HepG2 (cell line): ENCODE measurements around the gene MSRB2. TPM values are rescaled to one million over a fixed set of nuclear protein-coding genes. Genes with fewer than 3 reads are reported as not detected.

Experiments used
- ATAC-seq: fragments of 200-7000 bp; cut with Tn5 transposase; 3 replicates; pipeline ENCODE4 v1.9.1; 2020; ENCODE audit warnings: mild to moderate bottlenecking, moderate library complexity
- BruUV-seq: library from RNA; stranded (reverse); fragments of 400-500 nt; replicated peaks from 2 replicates; lab custom pipeline; 2021; lab: Mats Ljungman, UMichigan
- CTCF ChIA-PET: fragments of 300-600 bp; formaldehyde crosslinking; extraction: SDS; loops from one replicate; lab custom pipeline; 2021; ENCODE audit warnings: low total read pairs, inconsistent platforms, low intra/inter-chr PET ratio; lab: Yijun Ruan, JAX
- POLR2A ChIA-PET: fragments of 350-600 bp; sonication (Branson Sonifier 250); formaldehyde crosslinking; loops from one replicate; lab custom pipeline; 2020; ENCODE audit warnings: antibody characterized with exemption, inconsistent platforms; lab: Yijun Ruan, JAX
- DNase-seq: peaks from one replicate; pipeline ENCODE4 v3.0.0-alpha.2; 2015; ENCODE audit warnings: low spot score
- FAIRE-seq: peaks from 3 replicates; lab custom pipeline; 2011; peaks lifted over from hg19 to GRCh38; lab: Jason Lieb, UNC
- H2AFZ ChIP-seq: one replicate; pipeline ENCODE4 v1.6.1; 2011; ENCODE audit warnings: low read length, inconsistent platforms
- H3K27ac ChIP-seq: fragments of 300-600 bp; 3 replicates; pipeline ENCODE4 v1.8.0; 2011; ENCODE audit warnings: mixed run types, mild to moderate bottlenecking, mixed read lengths, low read length, inconsistent platforms; ENCODE audit not compliant: insufficient read depth; ENCODE audit errors: extremely low read length
- H3K27me3 ChIP-seq, 2 experiments: fragments of 200-600 bp in 1 of 2; 2 replicates in 1 of 2; 3 replicates in 1 of 2; pipeline versions ENCODE4 v1.6.0 to v1.8.0; 2011; ENCODE audit warnings: low read length in 2 of 2, mild to moderate bottlenecking in 2 of 2, moderate library complexity in 2 of 2, inconsistent platforms in 1 of 2; ENCODE audit not compliant: insufficient read depth in 2 of 2, control insufficient read depth in 1 of 2
- H3K36me3 ChIP-seq, 2 experiments: fragments of 200-600 bp in 1 of 2; replicated peaks in 1 of 2; 2 replicates in 1 of 2; 3 replicates in 1 of 2; pipeline versions ENCODE4 v1.5.1 to v1.8.0; 2011; ENCODE audit warnings: low read length in 2 of 2, inconsistent platforms in 1 of 2; ENCODE audit not compliant: insufficient read depth in 2 of 2, control insufficient read depth in 1 of 2
- H3K4me1 ChIP-seq: 2 replicates; pipeline ENCODE4 v1.5.1; 2012; ENCODE audit warnings: low read length, inconsistent platforms; ENCODE audit not compliant: insufficient read depth
- H3K4me2 ChIP-seq: 2 replicates; pipeline ENCODE4 v1.6.0; 2011; ENCODE audit warnings: low read depth, low read length, inconsistent platforms
- H3K4me3 ChIP-seq, 3 experiments: fragments of 200-600 bp in 1 of 3; sonication (generic), shearing (Covaris generic) in 1 of 3; replicated peaks in 1 of 3; 2 replicates each; pipeline ENCODE4 v1.5.1; 2011 to 2016; ENCODE audit warnings: low read length in 3 of 3, inconsistent platforms in 2 of 3, low read depth in 2 of 3, mild to moderate bottlenecking in 2 of 3, control low read depth in 1 of 3, mixed read lengths in 1 of 3; ENCODE audit not compliant: insufficient read depth in 1 of 3
- H3K79me2 ChIP-seq: one replicate; pipeline ENCODE4 v1.6.1; 2011; ENCODE audit warnings: low read length, inconsistent platforms; ENCODE audit not compliant: insufficient read depth
- H3K9ac ChIP-seq: 2 replicates; pipeline ENCODE4 v1.6.0; 2011; ENCODE audit warnings: mild to moderate bottlenecking, low read depth, low read length, inconsistent platforms; ENCODE audit not compliant: insufficient read depth
- H3K9me3 ChIP-seq: 2 replicates; pipeline ENCODE4 v1.5.1; 2012; ENCODE audit warnings: mild to moderate bottlenecking, low read length
- H4K20me1 ChIP-seq: 2 replicates; pipeline ENCODE4 v1.6.0; 2011; ENCODE audit warnings: inconsistent platforms, mild to moderate bottlenecking, low read length, moderate library complexity; ENCODE audit not compliant: insufficient read depth
- ARHGAP35 ChIP-seq: sonication (generic); formaldehyde crosslinking; IDR thresholded peaks from 2 replicates; pipeline ENCODE4 v1.9.0; 2022; ENCODE audit warnings: mild to moderate bottlenecking, inconsistent platforms, moderate library complexity, missing genetic modification reagents, borderline replicate concordance
- ATF1 ChIP-seq: IDR thresholded peaks from 2 replicates; pipeline ENCODE4 v1.6.1; 2016; ENCODE audit warnings: mild to moderate bottlenecking, control low read depth
- CC2D1A ChIP-seq: sonication (generic); formaldehyde crosslinking; IDR thresholded peaks from 2 replicates; pipeline ENCODE4 v1.8.1; 2023; ENCODE audit warnings: mild to moderate bottlenecking, missing genetic modification reagents
- ETV5 ChIP-seq: IDR thresholded peaks from 2 replicates; pipeline ENCODE4 v1.6.1; 2018; ENCODE audit warnings: missing biosample characterization, missing genetic modification reagents, inconsistent platforms, borderline replicate concordance
- JUN ChIP-seq: sonication (generic); formaldehyde crosslinking; IDR thresholded peaks from 2 replicates; pipeline ENCODE4 v1.4.0; 2020; ENCODE audit warnings: mild to moderate bottlenecking, missing genetic modification reagents
- MTA1 ChIP-seq: sonication (generic); formaldehyde crosslinking; IDR thresholded peaks from 2 replicates; pipeline ENCODE4 v1.4.0; 2020; ENCODE audit warnings: missing genetic modification reagents, mild to moderate bottlenecking, borderline replicate concordance
- NR2F1 ChIP-seq, 2 experiments: fragments of 450-650 bp in 1 of 2; formaldehyde crosslinking in 1 of 2; IDR thresholded peaks; 2 replicates each; pipeline versions ENCODE4 v1.5.0 to v1.6.1; 2016 to 2020; ENCODE audit warnings: mild to moderate bottlenecking in 1 of 2, missing compliant biosample characterization in 1 of 2, missing genetic modification reagents in 1 of 2, moderate library complexity in 1 of 2
- PCBP1 ChIP-seq: fragments of 200-400 bp; formaldehyde crosslinking; IDR thresholded peaks from 2 replicates; pipeline ENCODE4 v1.6.1; 2017; ENCODE audit warnings: mild to moderate bottlenecking, low read depth, low read length, borderline replicate concordance
- ZFYVE20 ChIP-seq: sonication (generic); formaldehyde crosslinking; IDR thresholded peaks from 2 replicates; pipeline ENCODE4 v1.8.0; 2023; ENCODE audit warnings: low read depth, mild to moderate bottlenecking, moderate library complexity, missing genetic modification reagents, borderline replicate concordance
- ZNF772 ChIP-seq: sonication (generic); formaldehyde crosslinking; IDR thresholded peaks from 2 replicates; pipeline ENCODE4 v1.5.0; 2020; ENCODE audit warnings: mild to moderate bottlenecking, missing genetic modification reagents
- ZNF841 ChIP-seq: sonication (generic); formaldehyde crosslinking; IDR thresholded peaks from 2 replicates; pipeline ENCODE4 v1.8.1; 2023; ENCODE audit warnings: missing genetic modification reagents, borderline replicate concordance
- ZSCAN31 ChIP-seq: sonication (generic); formaldehyde crosslinking; IDR thresholded peaks from 2 replicates; pipeline ENCODE4 v1.5.0; 2020; ENCODE audit warnings: low read depth, mild to moderate bottlenecking, missing genetic modification reagents
- WGBS: methylation state at CpG from one replicate; pipeline ENCODE4 v1.1.6; 2017; ENCODE audit warnings: low lambda C conversion rate; 5-methylcytosine and 5-hydroxymethylcytosine counted together
- in situ Hi-C: cut with HindIII; loops from 2 replicates; pipeline ENCODE4 v1.10.0; 2017; ENCODE audit warnings: low pct_unique_long_range_greater_than_20kb; ENCODE audit not compliant: extremely low pct_ligation_motif_present
- intact Hi-C: fragments of 100-400 bp; cut with micrococcal nuclease; formaldehyde crosslinking; loops from one replicate; pipeline ENCODE4 v1.10.0; 2022; ENCODE audit not compliant: unreplicated experiment
- polyA plus RNA-seq, 8 experiments: library from polyadenylated mRNA; depleted of rRNA in 3 of 8; stranded (reverse) in 7 of 8; unstranded in 1 of 8; fragments of >200 nt; fragmentation: Illumina TruSeq in 4 of 8; extraction: Trizol in 4 of 8; gene quantifications; 2 replicates each; pipeline versions ENCODE4 v1.2.1 to v1.2.3, GENCODE V29; 2011 to 2016; ENCODE audit warnings: low read depth in 4 of 8, missing spikeins in 1 of 8, mixed read lengths in 1 of 8; ENCODE audit not compliant: insufficient read depth in 1 of 8
- total RNA-seq, 5 experiments: library from RNA; depleted of rRNA; stranded (reverse); fragments of >200 nt; fragmentation: Illumina TruSeq; extraction: Trizol; gene quantifications; 2 replicates each; pipeline ENCODE4 v1.2.3, GENCODE V29; 2016; ENCODE audit warnings: low read depth in 1 of 5
- TF ChIP-seq, protein P1 (sequence below): sonication (generic); formaldehyde crosslinking; conservative IDR thresholded peaks from 2 replicates; pipeline ENCODE4 v1.4.0; 2020; ENCODE audit warnings: missing genetic modification reagents
- TF ChIP-seq, protein P2 (sequence below): sonication (generic); formaldehyde crosslinking; IDR thresholded peaks from 2 replicates; pipeline ENCODE4 v1.4.0; 2020; ENCODE audit warnings: missing genetic modification reagents
- TF ChIP-seq, protein P3 (sequence below): sonication (generic); formaldehyde crosslinking; IDR thresholded peaks from 2 replicates; pipeline ENCODE4 v1.8.0; 2022; ENCODE audit warnings: missing genetic modification reagents, mild to moderate bottlenecking, moderate library complexity, borderline replicate concordance

Gene MSRB2
- total and polyA plus RNA-seq, 2 of the 13 experiments (the other 11 are each of a cell fraction or from before 2014, with no cell fraction given), result 8.3 to 22.1 TPM

DNA sequence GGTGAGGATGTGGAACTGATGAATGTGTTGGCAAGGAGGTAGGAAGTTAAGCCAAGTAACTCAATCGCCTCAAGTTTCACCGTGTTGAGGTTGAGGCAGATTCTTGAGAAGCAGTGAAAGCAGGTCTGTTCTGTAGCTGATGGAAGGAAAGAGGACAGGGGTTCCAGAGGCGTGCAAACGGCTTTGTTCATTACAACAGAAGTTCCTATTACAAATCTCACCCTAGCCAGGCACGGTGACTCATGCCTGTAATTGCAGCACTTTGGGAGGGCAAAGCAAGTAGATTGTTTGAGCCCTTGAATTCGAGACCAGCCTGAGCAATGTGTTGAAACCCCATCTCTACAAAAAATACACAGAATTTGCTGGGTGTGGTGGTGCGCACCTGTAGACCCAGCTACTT lies 59.8 kb downstream of the MSRB2 start:
- Histone ChIP-seq H3K27me3 (peaks cover 2 to 8% of the 10 kb centered on the region in 2 experiments; a peak in 2 of 5 replicates), H3K36me3 (no peaks in the 10 kb centered on the region), H2AFZ (no peak overlapping the region), H3K4me1 (peaks cover 10% of the 10 kb centered on the region), H4K20me1 (no peaks in the 10 kb centered on the region; the same call in 1 of the 2 replicates), H3K79me2 (no peaks in the 10 kb centered on the region), H3K9me3 (no peaks in the 10 kb centered on the region), H3K4me3 (no peak overlapping the region), H3K27ac (no peak overlapping the region), H3K9ac (no peak overlapping the region), H3K4me2 (no peak overlapping the region)
- ATAC-seq, result no peak
- BruUV-seq, result no TSS peak
- 25% methylated on average over 7 of the region's 7 CpGs for WGBS
- intact Hi-C loops (loop anchor here (5.0 kb wide), 1 partner anchor 58 kb away; the partner anchor contains the start of gene MSRB2), in situ Hi-C loops (loop anchor here (5.0 to 25.0 kb wide), 3 partner anchors 137 to 532 kb away; no protein-coding TSS in a partner anchor)
- ChIA-PET POLR2A (no interaction called here), CTCF (interaction anchor here (6.5 kb wide), 1 partner anchor 138 kb away, joined by 157 read pairs; no protein-coding TSS in a partner anchor)
- no peak for DNase-seq
- no peak for FAIRE-seq
- TF ChIP-seq ZNF772 (CRISPR knock-in tag), result no peak
- no peak for TF ChIP-seq ZSCAN31
- no peak for TF ChIP-seq ETV5 (CRISPR knock-in tag)
- TF ChIP-seq, protein P1, sequence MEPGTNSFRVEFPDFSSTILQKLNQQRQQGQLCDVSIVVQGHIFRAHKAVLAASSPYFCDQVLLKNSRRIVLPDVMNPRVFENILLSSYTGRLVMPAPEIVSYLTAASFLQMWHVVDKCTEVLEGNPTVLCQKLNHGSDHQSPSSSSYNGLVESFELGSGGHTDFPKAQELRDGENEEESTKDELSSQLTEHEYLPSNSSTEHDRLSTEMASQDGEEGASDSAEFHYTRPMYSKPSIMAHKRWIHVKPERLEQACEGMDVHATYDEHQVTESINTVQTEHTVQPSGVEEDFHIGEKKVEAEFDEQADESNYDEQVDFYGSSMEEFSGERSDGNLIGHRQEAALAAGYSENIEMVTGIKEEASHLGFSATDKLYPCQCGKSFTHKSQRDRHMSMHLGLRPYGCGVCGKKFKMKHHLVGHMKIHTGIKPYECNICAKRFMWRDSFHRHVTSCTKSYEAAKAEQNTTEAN, result no peak
- TF ChIP-seq ATF1 (CRISPR knock-in tag), result no peak
- TF ChIP-seq MTA1 (CRISPR knock-in tag), result no peak
- no peak for TF ChIP-seq ZFYVE20 (CRISPR knock-in tag)
- TF ChIP-seq JUN (CRISPR knock-in tag), result no peak
- no peak for TF ChIP-seq NR2F1 (CRISPR knock-in tag; IDR thresholded peaks at IDR 0.05)
- no peak for TF ChIP-seq CC2D1A
- TF ChIP-seq, protein P2, sequence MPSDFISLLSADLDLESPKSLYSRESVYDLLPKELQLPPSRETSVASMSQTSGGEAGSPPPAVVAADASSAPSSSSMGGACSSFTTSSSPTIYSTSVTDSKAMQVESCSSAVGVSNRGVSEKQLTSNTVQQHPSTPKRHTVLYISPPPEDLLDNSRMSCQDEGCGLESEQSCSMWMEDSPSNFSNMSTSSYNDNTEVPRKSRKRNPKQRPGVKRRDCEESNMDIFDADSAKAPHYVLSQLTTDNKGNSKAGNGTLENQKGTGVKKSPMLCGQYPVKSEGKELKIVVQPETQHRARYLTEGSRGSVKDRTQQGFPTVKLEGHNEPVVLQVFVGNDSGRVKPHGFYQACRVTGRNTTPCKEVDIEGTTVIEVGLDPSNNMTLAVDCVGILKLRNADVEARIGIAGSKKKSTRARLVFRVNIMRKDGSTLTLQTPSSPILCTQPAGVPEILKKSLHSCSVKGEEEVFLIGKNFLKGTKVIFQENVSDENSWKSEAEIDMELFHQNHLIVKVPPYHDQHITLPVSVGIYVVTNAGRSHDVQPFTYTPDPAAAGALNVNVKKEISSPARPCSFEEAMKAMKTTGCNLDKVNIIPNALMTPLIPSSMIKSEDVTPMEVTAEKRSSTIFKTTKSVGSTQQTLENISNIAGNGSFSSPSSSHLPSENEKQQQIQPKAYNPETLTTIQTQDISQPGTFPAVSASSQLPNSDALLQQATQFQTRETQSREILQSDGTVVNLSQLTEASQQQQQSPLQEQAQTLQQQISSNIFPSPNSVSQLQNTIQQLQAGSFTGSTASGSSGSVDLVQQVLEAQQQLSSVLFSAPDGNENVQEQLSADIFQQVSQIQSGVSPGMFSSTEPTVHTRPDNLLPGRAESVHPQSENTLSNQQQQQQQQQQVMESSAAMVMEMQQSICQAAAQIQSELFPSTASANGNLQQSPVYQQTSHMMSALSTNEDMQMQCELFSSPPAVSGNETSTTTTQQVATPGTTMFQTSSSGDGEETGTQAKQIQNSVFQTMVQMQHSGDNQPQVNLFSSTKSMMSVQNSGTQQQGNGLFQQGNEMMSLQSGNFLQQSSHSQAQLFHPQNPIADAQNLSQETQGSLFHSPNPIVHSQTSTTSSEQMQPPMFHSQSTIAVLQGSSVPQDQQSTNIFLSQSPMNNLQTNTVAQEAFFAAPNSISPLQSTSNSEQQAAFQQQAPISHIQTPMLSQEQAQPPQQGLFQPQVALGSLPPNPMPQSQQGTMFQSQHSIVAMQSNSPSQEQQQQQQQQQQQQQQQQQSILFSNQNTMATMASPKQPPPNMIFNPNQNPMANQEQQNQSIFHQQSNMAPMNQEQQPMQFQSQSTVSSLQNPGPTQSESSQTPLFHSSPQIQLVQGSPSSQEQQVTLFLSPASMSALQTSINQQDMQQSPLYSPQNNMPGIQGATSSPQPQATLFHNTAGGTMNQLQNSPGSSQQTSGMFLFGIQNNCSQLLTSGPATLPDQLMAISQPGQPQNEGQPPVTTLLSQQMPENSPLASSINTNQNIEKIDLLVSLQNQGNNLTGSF, result no peak
- TF ChIP-seq PCBP1, result no peak
- TF ChIP-seq ARHGAP35 (CRISPR knock-in tag), result no peak
- TF ChIP-seq, protein P3, sequence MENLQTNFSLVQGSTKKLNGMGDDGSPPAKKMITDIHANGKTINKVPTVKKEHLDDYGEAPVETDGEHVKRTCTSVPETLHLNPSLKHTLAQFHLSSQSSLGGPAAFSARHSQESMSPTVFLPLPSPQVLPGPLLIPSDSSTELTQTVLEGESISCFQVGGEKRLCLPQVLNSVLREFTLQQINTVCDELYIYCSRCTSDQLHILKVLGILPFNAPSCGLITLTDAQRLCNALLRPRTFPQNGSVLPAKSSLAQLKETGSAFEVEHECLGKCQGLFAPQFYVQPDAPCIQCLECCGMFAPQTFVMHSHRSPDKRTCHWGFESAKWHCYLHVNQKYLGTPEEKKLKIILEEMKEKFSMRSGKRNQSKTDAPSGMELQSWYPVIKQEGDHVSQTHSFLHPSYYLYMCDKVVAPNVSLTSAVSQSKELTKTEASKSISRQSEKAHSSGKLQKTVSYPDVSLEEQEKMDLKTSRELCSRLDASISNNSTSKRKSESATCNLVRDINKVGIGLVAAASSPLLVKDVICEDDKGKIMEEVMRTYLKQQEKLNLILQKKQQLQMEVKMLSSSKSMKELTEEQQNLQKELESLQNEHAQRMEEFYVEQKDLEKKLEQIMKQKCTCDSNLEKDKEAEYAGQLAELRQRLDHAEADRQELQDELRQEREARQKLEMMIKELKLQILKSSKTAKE (CRISPR knock-in tag), result no peak
- TF ChIP-seq ZNF841, result no peak
